Measurements from ENCODE around the gene SLPI.
A peak's percentile ranks its signal among the peaks of the same experiment; 100 is the strongest.

The SLPI gene, protein sequence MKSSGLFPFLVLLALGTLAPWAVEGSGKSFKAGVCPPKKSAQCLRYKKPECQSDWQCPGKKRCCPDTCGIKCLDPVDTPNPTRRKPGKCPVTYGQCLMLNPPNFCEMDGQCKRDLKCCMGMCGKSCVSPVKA

GRCh38 chr20:45254383-45255262 is at the start of gene SLPI:
Gene SLPI, minus strand, starts transcription at chr20:45254564. Its CDS starts 21 bp downstream, at chr20:45254543.
- no peak for DNase-seq

- DNase-seq, result peak; percentile 52
These were observed 49.5 kb upstream of the SLPI start for GRCh38 chr20:45303586-45304463.

- DNase-seq, result no peak
These were observed 47.5 kb upstream of the SLPI start for GRCh38 chr20:45301824-45302271.

DNA sequence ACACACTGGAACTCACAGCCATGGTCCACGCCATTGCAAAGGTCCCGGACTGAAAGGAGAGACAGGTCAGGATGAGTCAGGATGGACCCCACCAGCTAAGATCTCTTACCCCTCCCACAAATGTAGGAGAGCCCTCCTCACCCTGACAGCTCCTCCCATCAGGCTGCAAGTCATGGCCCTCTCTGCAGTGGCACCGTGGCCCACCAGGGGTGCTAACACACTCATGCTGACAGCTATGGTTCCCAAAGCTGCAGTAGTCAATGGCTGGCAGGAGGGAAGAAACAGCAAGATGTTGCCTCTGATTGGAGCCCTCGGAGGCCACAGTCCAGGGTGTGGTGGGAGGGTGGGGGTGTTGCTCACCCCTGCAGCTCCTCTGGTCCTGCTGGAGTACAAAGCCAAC is 46.6 kb upstream of the SLPI start:
- no peak for DNase-seq

DNA sequence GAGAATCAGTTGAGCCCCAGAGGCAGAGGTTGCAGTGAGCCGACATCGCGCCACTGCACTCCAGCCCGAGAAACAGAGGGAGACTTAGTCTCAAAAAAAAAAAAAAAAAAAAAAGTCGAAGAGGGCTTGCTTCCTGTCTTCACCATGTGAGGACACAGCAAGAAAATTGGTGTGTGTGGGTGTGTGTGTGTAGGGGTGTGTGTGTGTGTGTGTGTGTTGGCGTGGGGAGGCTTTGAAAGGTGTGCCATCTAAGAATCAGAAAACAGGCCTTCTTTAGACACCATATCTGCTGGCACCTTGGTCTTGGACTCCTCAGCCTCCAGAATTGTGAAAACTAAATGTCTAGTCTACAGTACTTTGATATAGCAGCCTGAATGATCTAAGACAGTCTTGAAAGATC is 45.4 kb upstream of the SLPI start:
- no peak for DNase-seq

DNA sequence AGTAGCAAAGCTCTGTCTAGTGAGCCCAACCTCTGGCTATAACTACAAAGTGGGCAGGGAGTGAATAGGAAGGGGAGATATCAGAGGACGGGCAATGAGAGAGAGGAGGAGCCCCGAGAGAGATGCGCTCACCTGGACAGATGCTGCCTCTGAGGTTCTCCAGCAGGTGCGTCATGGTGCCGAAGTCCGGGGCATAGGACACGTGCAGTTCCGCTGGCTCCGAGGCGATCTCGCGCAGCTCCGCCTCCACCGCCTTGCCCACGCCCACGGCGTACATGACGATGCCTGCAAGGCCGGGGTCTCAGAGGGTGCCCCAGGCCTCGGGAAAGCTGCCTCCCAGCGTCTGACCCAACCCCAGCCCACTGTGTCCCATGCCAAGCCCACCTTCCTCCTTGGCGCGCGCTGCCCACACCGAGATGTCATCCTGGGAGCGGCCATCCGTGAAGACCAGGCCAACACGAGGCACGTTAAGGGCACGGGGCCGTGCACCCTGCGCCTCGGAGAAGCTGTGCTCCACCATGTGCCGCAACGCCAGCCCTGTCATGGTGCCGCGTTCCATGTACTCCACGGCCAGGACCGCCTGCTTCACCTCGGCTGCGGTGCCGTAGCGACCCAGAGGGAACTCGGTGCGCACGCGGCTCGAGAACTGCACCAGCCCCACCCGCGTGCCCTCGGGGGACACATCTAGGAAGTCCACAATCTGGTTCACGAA is 43.6 kb upstream of the SLPI start:
- no peak for DNase-seq

DNA sequence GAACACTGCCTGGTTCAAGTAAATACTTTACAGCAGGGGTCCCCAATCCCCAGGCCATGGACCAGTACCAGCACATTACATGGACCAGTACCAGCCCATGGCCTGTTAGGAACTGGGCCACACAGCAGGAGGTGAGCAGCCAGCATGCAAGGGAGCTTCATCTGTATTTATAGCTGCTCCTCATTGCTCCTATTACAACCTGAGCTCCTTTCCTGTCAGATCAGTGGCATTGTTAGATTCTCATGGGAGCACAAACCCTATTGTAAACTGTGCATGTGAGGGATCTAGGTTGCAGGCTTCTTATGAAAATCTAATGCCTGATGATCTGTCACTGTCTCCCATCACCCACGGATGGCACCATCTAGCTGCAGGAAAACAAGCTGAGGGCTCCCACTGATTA is 40.3 kb upstream of the SLPI start:
- no peak for DNase-seq

DNA sequence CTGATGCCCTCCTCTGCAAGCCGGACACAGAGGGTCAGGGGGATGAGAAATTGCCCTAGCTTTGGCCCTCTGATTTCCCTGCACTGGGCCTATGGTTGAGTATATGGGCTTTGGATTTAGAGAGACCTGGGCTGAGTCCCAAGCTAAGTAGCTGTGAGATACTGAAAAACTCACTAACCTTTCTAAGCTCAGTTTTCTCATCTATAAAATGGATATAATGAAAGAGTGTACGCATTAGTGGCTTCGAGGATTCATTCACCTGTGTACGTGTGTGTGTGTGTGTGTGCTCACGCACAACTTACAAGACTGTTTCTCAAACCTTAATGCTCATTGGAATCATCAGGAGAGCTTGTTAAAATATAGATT is 39.6 kb upstream of the SLPI start:
- no peak for DNase-seq

DNA sequence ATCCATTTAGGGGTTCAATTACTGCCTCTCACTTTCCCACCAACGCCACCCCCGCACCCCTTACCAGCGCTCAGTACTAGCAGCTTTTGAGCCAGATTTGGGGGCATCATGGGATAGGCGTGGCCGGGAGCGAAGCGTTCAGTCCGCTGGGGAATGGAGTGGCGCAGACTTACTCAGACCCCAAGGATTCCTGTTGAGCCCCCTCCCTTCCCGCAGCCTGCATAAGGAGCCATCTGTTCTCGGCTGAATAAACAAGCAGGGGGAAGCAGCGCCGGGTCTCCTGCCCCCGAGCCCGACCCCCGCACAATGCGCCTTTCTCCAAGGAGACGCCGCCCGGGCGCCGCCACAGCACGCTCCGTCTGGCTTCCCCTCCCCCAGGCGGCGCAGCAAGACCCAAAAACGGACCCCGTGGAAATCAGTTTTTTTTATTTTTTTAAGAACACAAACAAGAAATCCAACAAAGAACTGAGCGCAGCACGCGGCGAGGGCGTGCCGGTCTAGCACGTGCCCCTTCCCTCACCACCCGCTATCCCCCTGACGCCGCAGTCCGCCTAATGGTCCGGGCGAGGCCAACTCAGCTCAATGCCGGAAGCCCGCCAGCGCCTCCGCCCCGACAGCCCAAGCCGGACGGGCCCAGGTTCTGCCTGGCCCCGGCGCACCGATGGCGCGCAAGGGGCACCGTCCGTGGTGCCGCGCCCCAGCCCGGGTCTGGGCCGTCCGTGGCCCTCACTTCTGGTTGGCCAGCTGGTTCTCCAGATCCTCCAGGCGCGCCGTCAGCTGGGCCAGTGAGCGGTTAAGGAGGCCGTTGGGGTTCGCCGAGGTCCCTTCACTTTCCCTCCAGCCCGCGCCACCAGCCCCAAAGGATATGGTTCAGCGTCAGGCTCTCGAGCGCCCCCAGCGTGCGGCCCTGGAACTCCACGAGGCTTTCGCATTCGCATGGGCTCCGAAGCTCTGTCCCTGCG is 39.0 kb upstream of the SLPI start:
- peak; percentile 80 for DNase-seq

DNA sequence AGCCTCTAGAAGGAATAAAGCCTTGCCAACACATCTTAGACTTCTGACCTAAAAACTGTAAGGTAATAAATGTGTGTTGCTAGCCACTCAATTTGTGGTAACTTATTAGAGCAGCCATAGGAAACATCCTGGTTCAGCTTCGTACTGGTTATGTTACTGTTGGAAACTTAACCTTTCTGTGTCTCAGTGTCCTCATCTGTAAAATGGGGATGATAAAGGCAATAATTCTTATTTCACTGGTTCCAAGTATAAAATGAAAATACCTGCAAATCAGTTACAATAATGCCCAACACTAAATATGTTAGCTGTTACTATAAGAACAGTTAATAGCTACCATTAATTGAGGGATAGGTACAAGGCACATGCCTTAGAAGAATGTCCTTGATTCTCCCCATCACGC is 38.0 kb upstream of the SLPI start:
- DNase-seq, result no peak

GRCh38 chr20:45291526-45291925 is 37.2 kb upstream of the SLPI start:
- DNase-seq, result no peak

DNA sequence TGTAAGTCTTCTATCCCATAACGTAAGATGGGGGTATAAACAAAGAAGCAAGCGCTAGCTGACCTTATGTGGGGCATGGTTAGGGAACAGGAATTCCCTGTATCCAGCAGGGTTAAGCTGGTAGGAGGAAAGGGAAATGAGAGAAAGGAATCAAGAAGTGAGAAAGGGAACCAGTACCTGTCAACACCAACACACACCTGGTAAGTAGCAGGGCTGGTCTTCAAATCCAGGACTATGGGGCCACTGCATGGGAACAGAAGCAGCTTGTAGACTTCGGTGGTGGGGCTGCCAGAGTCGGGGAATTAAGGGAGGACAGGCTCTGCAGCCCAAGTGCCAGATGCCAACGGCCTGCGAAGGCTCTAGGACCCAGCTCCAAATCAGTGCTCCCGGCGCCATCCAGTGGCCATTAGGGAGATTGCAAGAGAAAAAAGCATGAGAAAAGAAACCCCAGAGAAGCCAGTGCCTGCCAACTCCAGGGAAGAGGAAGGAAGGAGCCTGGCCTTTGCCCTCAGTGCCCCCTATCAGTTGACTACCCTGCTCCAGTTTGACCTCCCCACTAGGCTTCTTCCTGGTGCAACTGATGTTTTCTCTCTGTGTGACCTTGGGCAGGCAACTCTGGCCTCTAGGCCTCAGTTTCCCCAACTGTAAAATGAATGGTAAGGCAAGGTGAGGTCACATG is 36.5 kb upstream of the SLPI start:
- DNase-seq, result peak; percentile 82

GRCh38 chr20:45289942-45290676 is 35.7 kb upstream of the SLPI start:
- DNase-seq, result no peak

GRCh38 chr20:45288860-45289259 is 34.5 kb upstream of the SLPI start:
- DNase-seq, result no peak

- no peak for DNase-seq
These were observed 34.0 kb upstream of the SLPI start for GRCh38 chr20:45288376-45288775.

- no peak for DNase-seq
These were observed 29.2 kb upstream of the SLPI start for GRCh38 chr20:45283551-45284057.

DNA sequence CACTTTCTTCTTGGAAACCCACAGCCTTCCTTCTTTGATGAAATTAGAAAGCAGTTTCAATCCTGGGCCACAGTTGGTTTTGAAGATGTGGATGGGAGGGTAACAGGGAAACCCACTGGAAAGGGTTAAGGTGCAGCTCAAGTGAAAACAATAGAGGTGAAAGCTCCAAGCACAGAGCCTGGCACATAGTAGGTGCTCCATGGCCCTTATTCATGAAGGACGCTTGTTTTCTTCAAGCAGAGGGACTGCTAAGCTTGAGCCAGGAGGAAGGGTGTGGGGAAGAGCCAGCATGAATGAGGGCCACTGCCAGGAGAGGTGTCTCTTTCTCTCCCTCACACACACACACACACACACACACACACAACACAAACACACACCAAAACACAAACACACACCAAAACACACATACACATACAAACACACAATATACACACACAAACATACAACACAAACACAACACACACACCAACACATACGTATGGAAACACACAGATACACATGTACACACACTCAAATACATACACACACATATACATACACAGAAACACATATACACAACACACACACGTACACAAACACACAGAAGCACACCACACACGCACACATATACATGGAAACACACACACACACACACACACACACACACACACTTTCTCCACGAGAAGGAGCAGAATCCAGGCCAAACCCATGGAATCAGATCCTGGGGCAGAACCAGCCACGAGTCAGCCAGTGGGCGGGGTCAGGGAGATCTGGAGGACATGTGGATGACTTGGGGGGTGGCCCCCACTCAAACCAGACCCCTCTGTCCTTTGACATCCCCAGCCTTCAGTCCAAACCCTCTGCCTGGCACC is 28.6 kb upstream of the SLPI start:
- DNase-seq, result no peak

DNA sequence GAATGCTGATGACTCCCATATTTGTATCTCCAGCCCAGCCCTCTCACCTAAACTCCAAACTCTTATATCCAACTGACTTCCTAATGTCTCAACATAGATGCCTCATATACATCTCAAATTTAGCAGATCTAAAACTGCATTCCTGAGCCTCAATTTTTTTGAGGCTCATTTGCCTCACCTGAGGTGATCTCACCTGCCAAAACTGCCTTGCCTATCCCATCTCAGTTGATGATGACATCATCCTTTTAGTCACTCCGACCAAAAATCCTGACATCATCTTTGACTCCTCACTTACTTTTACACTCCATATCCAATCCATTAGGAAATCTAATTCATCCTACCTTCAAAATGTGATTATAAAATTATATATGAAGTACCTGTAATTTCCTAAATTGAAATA is 25.6 kb upstream of the SLPI start:
- DNase-seq, result no peak

- DNase-seq, result no peak
These were observed 21.0 kb upstream of the SLPI start for GRCh38 chr20:45275338-45275737.
